Measurements from ENCODE around the gene ARIH1.
"Not testable (repeated sequence)": the region's sequence is repeated elsewhere in the genome, so short reads cannot be mapped to it uniquely, and the experiment has no call there.

ARIH1 gene

GRCh38 chr15:72545156-72545555 is 71.0 kb downstream of the ARIH1 start:
- DNase-seq = no peak

- DNase-seq = no peak
Observed at GRCh38 chr15:72554471-72555425, 80.6 kb downstream of the ARIH1 start.

GRCh38 chr15:72559781-72560180 is 85.7 kb downstream of the ARIH1 start:
- no peak for DNase-seq

GRCh38 chr15:72560458-72560857 is 86.3 kb downstream of the ARIH1 start:
- DNase-seq = no peak

- no peak for DNase-seq
Observed at GRCh38 chr15:72562386-72562785, 88.3 kb downstream of the ARIH1 start.

GRCh38 chr15:72562878-72563277 is 88.7 kb downstream of the ARIH1 start:
- DNase-seq = no peak

- DNase-seq = no peak
Observed at GRCh38 chr15:72564091-72564490, 90.0 kb downstream of the ARIH1 start.

- no peak for DNase-seq
Observed at GRCh38 chr15:72566973-72567372, 92.8 kb downstream of the ARIH1 start.

GRCh38 chr15:72570059-72570458 is 95.9 kb downstream of the ARIH1 start:
- no peak for DNase-seq

GRCh38 chr15:72579814-72580213 is 105.7 kb downstream of the ARIH1 start:
- DNase-seq = no peak

- no peak for DNase-seq
Observed at GRCh38 chr15:72584006-72584405, 109.9 kb downstream of the ARIH1 start.

- DNase-seq = no peak
Observed at GRCh38 chr15:72585025-72585424, 110.9 kb downstream of the ARIH1 start.

GRCh38 chr15:72585476-72586058 is 111.4 kb downstream of the ARIH1 start:
- no peak for DNase-seq

- no peak for DNase-seq
Observed at GRCh38 chr15:72588096-72588495, 114.0 kb downstream of the ARIH1 start.

- DNase-seq = no peak
Observed at GRCh38 chr15:72590427-72590826, 116.3 kb downstream of the ARIH1 start.

- DNase-seq = no peak
Observed at GRCh38 chr15:72591361-72591760, 117.2 kb downstream of the ARIH1 start.

- DNase-seq = no peak
Observed at GRCh38 chr15:72592097-72592496, 118.0 kb downstream of the ARIH1 start.

GRCh38 chr15:72592676-72593075 is 118.5 kb downstream of the ARIH1 start:
- DNase-seq = no peak

GRCh38 chr15:72593838-72594237 is 119.7 kb downstream of the ARIH1 start:
- DNase-seq = no peak

- DNase-seq = no peak
Observed at GRCh38 chr15:72599855-72600464, 125.8 kb downstream of the ARIH1 start.

- DNase-seq = no peak
Observed at GRCh38 chr15:72604794-72605193, 130.7 kb downstream of the ARIH1 start.

- DNase-seq = not testable (repeated sequence)
Observed at GRCh38 chr15:72608084-72608483, 134.0 kb downstream of the ARIH1 start.

GRCh38 chr15:72609862-72610261 is 135.7 kb downstream of the ARIH1 start:
- no peak for DNase-seq

- not testable (repeated sequence) for DNase-seq
Observed at GRCh38 chr15:72612324-72612723, 138.2 kb downstream of the ARIH1 start.
